Left renal cortex interstitium (tissue), 4 donors: ENCODE results near the gene PDE8B. TPM values are rescaled to one million over a fixed set of nuclear protein-coding genes. Genes with fewer than 3 reads are reported as not detected.

ENCODE experiments used
- DNase-seq, 4 donors: peaks; one replicate each; pipeline ENCODE4 v3.0.0-alpha.2; 2013; ENCODE audit warnings: low read depth in 4 of 4, low spot score in 2 of 4, missing footprints in 1 of 4
- polyA plus RNA-seq, 4 donors: library from polyadenylated mRNA; unstranded; fragments of 120-200 nt; gene quantifications; one replicate each; pipeline ENCODE4 v1.2.1, GENCODE V29; 2013; ENCODE audit not compliant: insufficient read length in 4 of 4

PDE8B gene
- polyA plus RNA-seq, 4 donors: 4.0 to 8.0 (median 5.9) TPM

DNA sequence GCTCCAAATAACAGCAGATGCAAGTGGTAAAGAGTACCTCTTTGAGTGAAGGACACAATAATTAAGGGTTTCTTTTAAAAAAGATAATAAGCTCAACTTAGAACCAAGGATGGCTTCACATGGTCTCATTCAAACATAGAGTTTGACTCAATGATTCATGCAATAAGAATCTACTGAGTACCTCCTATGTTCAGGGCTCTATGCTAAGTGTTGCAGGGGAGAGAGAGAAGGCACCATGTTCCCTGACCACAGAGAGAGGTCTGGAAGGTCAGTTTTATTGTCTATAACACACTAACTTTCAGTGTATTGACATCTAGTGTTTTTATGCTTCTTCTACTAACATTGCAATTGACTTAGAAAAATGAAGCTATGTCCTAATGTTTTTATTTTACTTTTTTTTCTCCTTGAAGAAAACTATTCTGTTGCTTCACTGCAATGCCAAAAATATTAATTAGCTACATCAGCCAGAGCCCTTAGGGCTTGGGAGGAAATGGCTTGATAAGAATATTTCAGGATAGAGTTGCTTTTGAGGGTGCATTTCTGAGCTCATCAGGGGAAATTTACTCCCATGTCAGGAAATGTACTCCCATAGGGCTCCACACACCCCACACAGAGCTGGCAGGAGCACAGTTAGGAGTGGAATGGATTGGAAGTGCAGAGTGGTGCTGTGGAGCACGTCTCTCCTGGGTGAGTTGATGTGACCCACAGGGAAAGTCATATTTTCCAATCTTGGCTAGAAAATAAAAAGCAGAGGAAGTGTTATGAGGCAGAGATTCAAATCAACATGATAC lies 106.6 kb downstream of the PDE8B start:
- no peak for DNase-seq

DNA sequence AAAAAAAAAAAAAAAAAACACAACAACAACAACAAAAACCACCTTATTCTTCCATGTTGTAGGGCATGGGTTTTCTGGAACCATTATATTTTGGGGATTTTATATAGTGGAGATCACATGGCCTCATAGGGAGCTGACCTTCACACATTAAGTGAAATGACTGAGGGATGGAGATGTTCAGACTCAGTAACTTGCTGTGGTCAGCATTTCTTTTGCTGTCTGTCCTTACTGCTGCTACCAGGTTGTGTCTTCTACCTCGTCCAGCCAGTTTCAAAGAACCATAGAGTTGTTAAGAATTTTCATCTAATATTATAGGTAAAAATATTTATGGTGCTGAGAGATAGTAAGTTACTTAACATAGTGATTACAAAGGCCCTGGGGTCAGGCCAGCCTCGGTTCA lies 107.6 kb downstream of the PDE8B start:
- no peak for DNase-seq

DNA sequence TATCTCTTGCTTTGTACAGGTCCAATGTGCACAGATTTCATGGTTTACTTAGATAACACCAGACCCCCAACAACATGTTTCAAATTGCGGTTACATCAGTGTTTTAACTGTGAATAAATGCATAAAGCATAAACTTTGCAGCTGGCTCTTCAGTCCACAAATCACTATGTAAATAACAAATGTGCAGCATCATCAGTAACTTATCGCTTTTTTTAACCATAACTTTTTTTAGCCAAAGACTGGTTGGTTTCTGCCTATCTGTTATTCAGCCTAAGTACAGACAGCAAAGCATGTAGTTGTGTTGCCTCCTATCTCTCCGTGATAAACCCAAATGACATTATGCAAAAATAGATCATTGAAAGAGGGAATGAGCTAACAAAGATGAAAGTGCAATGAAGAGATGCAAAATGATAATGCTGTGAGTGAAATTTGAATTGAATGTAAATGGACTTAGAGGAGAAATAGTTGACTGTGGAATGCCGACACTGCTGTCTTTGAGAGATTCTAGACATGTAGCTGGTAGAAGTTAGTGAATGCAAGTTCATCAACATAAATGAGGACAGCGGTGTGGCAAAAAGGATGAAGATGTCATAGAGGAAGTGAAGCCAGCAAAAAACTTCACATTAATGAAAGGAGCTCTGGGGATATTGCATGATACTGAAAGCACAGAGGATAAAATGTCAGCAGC lies 108.8 kb downstream of the PDE8B start:
- DNase-seq: no peak

DNA sequence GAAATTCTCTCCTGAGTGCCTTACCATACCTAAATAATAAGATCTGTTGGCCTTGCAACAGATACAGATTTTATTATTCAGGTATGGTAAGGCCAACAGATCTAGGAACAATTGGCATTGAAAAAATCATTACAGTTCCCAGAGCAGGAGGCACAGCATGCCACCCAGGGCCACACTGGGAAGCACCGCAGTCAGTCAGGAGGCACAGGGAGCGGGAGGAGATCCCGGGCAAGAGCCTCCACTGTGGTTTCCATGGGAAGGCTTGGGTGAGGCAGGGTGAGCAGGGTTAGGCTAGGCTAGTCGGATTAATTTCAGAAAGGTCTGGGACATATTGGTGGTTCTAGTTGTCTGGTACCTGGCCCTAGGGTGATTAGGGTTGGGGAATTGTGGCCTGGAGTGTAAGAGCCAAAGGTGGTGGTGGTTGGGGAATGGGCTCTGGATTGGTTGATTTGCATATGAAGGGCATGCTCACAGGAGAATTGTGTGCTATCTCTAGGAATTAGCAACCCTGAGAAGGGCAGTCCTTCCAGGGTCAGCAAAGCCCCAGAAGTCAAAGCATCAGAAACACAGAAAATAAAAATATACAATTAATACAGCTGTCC lies 111.4 kb downstream of the PDE8B start:
- DNase-seq: no peak

DNA sequence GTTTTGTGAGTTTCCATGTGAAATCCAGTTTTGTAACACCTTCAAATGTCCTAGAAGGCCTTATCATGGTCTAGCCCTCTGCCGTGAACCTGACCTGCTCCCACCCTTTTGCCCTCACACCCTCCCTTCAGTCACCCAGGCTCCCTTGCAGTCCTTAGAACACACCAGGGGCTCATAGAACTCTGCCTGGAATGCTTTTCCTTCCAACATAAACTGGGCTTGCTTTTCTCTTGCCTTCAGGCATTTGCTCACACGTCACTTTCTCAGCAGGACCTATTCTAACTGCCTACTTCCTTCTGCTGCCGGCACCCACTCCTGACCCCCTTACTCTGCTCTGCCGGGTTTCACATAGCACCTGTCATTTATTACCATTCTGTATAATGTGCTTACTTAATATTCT lies 111.9 kb downstream of the PDE8B start:
- DNase-seq: no peak

DNA sequence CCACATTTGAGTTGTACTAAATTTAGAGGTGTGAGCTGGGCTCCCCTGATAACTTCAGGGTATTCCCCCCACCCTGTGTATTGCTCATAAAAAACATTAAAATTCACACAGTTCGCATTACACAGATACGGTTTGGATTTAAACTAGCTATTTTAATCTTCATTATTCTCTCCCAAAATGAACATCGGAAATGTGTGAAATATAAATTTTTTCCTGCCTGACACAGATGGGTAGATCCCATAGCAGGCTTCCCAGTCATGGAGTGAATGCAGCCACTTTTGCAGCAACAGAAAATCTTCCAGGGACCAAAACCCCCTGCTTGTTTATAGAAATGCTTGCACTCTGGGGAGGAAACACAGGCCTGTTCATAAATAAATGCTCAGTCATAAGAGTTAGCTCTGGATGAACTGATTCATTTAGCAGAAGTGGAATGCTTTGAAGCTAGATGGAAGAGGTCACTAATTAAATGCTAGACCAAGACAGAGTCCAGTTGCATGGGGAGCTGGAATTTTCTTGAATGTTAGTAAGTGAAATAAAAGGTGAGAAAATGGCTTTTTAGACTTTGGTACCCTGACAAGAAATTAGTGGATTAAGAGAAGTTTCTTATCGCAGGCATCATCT lies 115.6 kb downstream of the PDE8B start:
- no peak for DNase-seq

DNA sequence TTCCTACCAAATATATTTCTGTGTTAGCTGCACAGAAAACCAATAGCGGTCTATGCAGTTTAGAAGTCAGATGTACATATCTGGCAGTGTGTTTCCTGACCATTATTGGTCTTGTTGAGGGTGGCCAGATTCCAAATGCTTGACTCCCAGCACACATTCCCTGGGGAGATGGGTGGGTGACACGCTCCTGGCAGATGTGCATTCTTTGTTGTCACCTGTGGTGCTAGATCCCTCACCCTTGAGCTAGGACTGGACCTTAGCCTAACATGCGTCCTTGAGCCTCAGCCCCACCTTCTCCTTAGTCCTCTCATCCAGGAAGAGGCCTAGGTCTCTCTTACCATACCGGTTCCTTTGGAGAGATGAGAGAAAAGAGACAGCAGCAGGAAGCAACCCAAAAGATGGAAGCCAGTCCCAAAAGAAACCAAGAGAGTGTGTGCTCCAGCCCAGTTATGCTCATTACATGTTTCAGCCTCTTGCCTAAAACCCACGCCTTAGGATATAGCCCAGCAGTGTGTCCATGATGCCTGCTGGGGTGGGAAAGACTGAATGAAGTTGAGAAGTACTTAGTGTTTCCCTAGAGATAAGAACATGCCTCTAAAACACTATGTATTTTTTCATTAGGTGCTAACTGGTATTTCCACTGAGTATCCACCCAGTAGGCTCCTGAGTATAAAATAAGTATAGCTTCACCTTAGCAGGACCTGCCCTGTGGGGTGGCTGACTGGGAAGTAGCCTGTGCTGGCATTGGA lies 116.7 kb downstream of the PDE8B start:
- DNase-seq: no peak

DNA sequence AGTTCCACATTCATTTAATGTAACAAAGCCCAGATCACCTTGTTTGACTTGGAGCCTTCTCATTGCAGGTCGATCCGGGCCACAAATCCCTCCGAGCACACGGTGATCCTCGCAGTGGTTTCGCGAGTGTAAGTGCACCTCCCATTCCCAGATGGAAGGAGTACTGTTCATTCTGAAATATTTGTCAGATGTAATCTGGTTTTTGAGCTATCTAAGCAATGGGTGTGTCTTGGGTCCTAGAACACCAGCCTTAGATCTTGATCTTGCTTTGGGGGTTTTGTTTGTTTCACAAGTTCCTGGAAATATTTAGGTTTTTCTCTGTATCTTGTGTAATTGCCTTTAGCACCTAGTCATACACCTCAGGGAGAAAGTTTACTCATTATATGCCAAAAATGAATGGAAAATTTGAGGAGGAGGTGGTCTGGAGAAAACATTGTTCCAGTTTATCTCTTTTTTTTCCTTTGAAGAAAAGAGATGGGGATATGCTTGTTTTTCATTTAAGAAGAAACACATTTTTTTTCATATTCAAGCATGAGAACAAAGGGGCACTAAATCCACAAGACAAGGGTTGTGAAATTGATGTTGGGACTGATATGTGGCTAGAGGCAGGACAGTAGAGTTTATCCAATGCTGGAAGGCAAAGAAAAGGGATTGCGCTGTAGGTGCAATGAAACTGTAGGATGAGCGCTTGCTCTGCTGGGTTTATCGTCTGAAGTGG lies 118.6 kb downstream of the PDE8B start:
- DNase-seq: no peak

DNA sequence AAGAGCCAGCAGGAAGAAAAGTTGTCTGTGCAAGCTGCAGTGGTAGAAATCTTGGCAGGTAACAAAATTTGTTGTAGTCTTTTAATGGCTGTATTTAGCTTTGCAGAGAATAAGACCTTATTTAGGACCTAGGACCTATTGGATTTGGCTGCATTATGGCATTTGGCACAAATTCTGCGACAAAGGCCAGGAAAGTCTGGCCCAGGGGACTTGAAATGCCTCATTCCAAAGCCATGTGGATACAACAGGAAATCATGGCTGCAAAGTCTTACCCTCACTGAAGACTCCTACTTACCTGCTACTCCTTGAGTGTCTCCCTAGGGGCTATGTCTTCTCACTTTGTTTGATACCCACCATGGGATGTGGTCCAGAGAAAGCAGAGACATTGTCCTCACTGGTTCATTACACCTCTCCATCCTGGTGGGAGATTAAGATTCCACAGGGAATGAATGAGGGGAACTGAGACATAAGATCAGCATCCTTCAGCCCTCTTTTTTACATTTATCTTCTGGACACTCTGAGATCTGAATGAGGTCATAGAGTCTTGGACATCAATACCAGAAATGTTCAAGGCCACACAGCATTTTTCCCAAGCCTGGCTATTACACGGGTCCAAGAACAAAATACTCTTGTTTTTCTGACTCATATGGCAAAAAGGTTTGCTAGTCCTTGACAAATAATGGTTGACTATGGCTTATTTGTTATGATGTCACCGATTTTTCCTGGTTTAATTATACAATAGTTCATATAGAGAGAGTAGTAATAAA lies 119.4 kb downstream of the PDE8B start:
- DNase-seq: no peak

DNA sequence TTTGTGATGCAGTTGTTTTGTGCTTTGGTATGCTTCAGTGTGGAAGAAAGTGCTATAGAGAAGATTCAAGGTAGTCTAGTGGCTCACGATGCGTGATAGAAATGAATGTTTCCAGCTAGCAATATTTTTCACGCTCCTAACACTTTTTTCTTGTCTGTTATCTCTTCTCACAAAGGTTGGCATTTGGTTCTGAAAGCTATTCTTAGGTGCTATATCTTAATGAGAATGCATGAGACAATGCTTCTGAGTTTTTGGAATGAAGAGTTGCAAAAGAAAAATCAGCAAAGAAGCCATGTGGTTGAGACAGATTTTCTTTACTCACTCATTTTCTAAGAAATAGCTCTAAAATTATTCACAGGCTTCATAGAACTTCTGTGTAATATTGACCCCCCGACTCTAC lies 122.6 kb downstream of the PDE8B start:
- DNase-seq: no peak

DNA sequence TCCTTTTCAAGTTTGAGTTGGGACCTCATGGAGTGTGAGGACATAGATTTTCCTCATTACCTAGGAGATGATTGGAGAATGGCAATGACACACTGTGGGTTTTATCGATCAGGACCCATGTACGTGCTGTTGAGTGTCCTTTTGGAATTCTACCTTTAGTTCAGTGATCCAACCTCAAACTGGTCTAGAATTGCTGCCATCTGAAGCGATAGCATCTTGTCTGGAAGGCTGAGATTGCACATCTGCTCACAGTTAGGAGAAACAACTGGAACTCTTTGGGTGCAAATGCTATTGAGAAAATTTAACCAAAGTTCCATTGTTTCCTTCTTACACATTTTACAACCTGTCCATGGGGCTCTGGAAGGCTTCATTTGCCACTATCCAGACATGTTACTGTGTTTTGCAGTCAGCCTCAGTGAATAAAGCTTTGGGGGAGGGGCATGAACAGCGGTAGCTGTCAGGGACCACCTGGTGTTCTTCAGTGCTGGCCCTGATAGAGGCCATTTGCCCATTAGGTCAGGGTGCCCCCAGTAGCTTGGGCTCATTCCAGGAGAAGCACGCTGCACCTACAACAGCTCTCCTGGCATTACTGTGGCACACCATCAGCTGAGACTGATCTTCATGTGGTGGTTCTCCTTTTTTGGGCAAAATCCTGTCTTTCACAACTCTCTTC lies 123.1 kb downstream of the PDE8B start:
- no peak for DNase-seq

DNA sequence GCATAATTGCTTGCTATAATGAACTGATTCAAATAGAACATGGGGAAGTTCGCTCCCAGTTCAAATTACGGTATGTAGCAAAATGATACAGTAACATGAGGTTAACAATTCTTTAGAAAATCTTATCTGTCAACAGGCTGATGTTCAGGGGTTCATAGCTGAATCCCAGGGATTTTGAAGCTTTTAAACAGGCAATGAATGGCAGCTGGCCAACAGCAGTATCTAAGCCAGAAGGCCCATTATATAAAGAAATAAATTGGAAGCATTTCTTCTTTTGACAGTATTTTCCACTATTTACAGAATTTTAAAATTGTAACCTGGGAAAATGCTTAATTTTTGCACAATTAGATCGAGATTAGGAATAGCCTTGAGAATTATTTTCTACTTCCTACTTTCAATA lies 126.8 kb downstream of the PDE8B start:
- no peak for DNase-seq

DNA sequence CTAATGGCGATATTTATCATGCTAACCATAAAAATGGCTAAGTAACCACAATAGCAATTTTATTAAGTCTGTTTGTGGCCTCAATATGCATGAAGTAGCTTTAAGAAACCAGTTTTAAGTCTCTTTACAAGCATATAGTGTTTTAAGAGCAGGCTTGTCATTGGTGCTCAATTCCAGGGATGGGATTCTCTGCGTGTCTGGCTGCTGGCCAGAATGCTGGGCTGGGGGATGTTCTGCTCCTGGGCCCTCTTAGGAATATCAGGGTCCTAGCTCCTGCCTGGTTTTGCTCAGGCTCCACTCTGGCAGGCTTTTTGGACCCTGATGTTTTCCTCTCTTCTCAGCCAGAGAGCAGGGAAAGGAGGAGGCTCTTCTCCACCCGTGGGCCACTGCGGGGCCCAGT lies 127.2 kb downstream of the PDE8B start:
- peak in 1 of 4 donors; percentile 21 for DNase-seq

DNA sequence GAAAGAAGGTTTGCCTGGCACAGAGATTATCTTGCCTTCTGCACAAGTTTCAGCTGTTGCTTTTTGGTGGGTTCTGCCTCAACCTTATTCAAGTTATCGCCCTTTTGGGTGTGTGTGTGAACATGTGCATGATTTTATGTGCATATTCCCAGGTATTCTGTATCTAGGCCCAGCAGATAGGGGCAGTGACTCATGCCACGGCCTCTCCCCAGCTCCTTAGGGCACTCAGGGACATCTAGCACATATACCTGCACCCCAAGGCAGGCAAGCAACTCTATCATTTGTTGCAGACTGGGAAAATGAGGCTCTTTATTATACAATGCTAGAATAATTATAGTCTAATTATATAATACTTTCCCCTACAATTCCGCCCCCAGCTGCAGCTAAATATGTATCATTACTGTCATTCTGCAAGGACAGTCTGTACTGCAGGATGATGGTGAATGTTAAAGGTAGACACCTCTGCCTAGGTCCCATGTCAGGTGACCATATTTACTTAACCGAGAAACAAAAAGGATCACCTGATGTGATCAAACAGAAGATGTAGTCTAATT lies 128.9 kb downstream of the PDE8B start:
- no peak for DNase-seq

DNA sequence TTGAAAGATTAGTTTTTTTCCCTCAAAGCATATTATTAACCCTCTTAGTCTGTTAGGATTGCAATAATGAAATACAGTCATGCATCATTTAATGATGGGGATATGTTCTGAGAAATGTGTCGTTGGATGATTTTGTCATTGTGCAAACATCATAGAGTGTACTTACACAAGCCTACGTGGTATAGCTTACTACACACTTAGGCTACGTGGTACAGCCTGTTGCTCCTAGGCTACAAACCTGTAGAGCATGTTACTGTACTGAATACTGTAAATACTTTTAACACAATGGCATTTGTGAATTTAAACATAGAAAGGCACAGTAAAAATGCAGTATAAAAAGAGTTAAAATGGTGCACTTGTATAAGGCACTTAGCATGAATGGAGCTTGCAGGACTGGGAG lies 132.7 kb downstream of the PDE8B start:
- no peak for DNase-seq

DNA sequence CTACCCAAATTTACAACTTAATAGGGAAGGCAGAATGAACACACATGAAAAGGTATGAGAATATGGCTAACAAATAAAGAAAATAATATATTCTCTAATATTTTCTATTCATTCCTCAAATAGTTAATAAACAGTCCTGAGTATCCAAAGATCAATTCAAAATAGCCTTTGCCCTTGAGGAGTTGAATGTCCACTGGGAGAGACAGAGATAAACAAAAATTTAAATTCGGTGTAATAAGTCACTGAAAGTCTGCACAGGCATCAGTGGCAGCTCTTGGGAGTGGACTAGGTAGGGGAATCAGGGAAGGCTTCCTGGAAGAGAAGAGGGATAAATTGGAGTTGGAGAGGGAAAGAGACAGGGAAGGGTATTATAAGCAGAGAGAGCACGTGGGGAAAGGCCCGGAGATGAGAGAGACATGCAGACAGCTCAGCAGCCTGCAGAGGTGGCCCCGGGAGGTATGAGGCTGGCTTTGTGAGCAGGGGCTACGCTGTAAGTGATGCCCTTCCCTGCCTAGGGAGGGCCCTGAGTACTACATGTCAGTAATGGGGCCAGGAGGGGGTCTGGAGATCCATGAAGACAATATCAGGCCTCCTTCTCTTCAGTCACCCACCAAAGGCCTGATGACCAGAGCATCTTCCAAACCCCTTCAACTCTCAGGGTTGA lies 137.1 kb downstream of the PDE8B start:
- no peak for DNase-seq

DNA sequence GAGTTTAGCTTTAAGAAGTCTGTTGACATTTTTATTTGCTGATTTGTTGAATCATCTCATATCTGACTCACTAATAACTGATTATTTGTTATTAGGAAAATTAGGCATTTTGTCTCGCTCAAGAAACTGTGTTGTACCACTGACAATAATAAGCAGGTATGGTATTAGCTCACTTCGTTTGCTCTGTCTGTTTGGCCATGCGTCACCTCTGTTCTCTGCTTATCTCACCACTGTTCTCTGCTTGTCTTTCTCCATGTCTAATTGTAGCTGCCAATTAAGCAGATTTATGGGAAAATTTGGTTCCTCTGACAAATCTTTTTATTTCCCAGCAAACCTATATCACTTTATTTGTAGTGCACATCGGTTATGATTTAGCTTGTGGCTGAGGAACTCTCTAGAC lies 142.8 kb downstream of the PDE8B start:
- no peak for DNase-seq

DNA sequence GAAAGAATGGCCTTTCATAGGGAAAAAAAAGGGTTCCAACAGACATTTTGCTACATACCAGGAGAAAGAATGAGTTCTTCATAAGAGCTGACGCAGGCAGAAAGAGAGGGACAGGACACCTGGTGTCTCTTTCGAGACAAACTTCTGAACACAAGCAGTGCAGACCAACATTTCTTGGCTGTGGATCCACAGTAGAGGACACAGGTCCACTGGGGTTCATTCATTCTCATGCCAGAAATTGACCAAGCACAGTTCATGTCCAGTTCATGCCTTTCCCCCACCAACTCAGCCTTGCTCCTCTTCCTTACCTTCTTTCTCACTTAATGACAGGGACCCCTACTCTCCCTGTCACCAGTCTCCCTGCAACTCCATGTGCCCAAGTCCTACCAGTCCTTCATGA lies 144.0 kb downstream of the PDE8B start:
- DNase-seq: no peak
